HTERT RPE-1 (cell line): ENCODE measurements around the gene NGLY1.

Source experiments
- in situ Hi-C: fragments of 300-500 bp; cut with MboI; formaldehyde crosslinking; loops from 4 replicates; pipeline ENCODE4 v1.14.3; 2020; ENCODE audit warnings: low sequenced_read_pairs

The NGLY1 gene

GRCh38 chr3:25782938-25783660 lies at the start of gene NGLY1:
Gene NGLY1, minus strand, starts transcription at chr3:25783443. Its CDS starts 53 bp downstream, at chr3:25783390.
- in situ Hi-C loops: no loop called here

- in situ Hi-C loops: no loop called here
These were observed 48.3 kb upstream of the NGLY1 start for GRCh38 chr3:25831578-25831977.

GRCh38 chr3:25830373-25831280 lies 47.4 kb upstream of the NGLY1 start:
- in situ Hi-C loops: no loop called here

GRCh38 chr3:25826510-25826909 lies 43.3 kb upstream of the NGLY1 start:
- in situ Hi-C loops: no loop called here

GRCh38 chr3:25823314-25823713 lies 40.1 kb upstream of the NGLY1 start:
- in situ Hi-C loops: no loop called here

- in situ Hi-C loops: no loop called here
These were observed 38.7 kb upstream of the NGLY1 start for GRCh38 chr3:25821746-25822573.

GRCh38 chr3:25820816-25821486 lies 37.7 kb upstream of the NGLY1 start:
- in situ Hi-C loops: no loop called here

GRCh38 chr3:25820366-25820765 lies 37.1 kb upstream of the NGLY1 start:
- in situ Hi-C loops: no loop called here

- in situ Hi-C loops: no loop called here
These were observed 35.1 kb upstream of the NGLY1 start for GRCh38 chr3:25818335-25818734.

- in situ Hi-C loops: no loop called here
These were observed 34.4 kb upstream of the NGLY1 start for GRCh38 chr3:25817638-25818037.

GRCh38 chr3:25817107-25817506 lies 33.9 kb upstream of the NGLY1 start:
- in situ Hi-C loops: no loop called here

GRCh38 chr3:25812644-25813043 lies 29.4 kb upstream of the NGLY1 start:
- in situ Hi-C loops: no loop called here

- in situ Hi-C loops: no loop called here
These were observed 21.4 kb upstream of the NGLY1 start for GRCh38 chr3:25804676-25805075.

- in situ Hi-C loops: no loop called here
These were observed 20.6 kb upstream of the NGLY1 start for GRCh38 chr3:25803833-25804232.

GRCh38 chr3:25801786-25802185 lies 18.5 kb upstream of the NGLY1 start:
- in situ Hi-C loops: no loop called here

- in situ Hi-C loops: no loop called here
These were observed 6.6 kb upstream of the NGLY1 start, which contains the start of gene OXSM for GRCh38 chr3:25789596-25790556. Gene OXSM, plus strand, starts transcription at chr3:25790090. Its CDS starts 931 bp downstream, at chr3:25791021.

GRCh38 chr3:25789209-25789595 lies 6.0 kb upstream of the NGLY1 start:
- in situ Hi-C loops: no loop called here

- in situ Hi-C loops: no loop called here
These were observed 4.4 kb upstream of the NGLY1 start for GRCh38 chr3:25787689-25788088.

- in situ Hi-C loops: no loop called here
These were observed 2.6 kb upstream of the NGLY1 start for GRCh38 chr3:25785826-25786225.
